ENCODE data around the gene TTC36. TPM values are rescaled to one million over a fixed set of nuclear protein-coding genes. Genes with fewer than 3 reads are reported as not detected.

The TTC36 gene
- total RNA-seq, 1 donor from 2014 or later: 1.1 TPM

DNA sequence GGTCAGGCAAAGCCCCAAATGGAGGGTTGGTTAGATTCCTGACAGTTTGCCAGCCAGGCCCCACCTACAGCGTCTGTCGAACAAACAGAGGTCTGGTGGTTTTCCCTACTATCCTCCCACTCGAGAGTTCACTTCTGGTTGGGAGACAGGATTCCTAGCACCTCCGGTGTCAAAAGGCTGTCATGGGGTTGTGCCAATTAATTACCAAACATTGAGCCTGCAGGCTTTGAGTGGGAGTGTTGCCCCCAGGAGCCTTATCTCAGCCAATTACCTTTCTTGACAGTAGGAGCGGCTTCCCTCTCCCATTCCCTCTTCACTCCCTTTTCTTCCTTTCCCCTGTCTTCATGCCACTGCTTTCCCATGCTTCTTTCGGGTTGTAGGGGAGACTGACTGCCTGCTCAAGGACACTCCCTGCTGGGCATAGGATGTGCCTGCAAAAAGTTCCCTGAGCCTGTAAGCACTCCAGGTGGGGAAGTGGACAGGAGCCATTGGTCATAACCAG is 4.7 kb upstream of the TTC36 start:
- Mint-ChIP-seq H3K27me3 (ENCODE audit: low read depth) (no peaks in the 10 kb centered on the region), H3K4me3 (no peak overlapping the region), H3K9me3 (no peaks in the 10 kb centered on the region), H3K4me1 (no peaks in the 10 kb centered on the region), H3K36me3 (peaks cover 20% of the 10 kb centered on the region), H3K27ac (peak overlapping the region; percentile 13)
- DNase-seq (ENCODE audit: low spot score in 2 of 2, unreplicated experiment in 2 of 2): no peak
- TF ChIP-seq, protein P1, sequence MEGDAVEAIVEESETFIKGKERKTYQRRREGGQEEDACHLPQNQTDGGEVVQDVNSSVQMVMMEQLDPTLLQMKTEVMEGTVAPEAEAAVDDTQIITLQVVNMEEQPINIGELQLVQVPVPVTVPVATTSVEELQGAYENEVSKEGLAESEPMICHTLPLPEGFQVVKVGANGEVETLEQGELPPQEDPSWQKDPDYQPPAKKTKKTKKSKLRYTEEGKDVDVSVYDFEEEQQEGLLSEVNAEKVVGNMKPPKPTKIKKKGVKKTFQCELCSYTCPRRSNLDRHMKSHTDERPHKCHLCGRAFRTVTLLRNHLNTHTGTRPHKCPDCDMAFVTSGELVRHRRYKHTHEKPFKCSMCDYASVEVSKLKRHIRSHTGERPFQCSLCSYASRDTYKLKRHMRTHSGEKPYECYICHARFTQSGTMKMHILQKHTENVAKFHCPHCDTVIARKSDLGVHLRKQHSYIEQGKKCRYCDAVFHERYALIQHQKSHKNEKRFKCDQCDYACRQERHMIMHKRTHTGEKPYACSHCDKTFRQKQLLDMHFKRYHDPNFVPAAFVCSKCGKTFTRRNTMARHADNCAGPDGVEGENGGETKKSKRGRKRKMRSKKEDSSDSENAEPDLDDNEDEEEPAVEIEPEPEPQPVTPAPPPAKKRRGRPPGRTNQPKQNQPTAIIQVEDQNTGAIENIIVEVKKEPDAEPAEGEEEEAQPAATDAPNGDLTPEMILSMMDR (IDR thresholded peaks at IDR 0.05; ENCODE audit: unreplicated experiment): no peak

DNA sequence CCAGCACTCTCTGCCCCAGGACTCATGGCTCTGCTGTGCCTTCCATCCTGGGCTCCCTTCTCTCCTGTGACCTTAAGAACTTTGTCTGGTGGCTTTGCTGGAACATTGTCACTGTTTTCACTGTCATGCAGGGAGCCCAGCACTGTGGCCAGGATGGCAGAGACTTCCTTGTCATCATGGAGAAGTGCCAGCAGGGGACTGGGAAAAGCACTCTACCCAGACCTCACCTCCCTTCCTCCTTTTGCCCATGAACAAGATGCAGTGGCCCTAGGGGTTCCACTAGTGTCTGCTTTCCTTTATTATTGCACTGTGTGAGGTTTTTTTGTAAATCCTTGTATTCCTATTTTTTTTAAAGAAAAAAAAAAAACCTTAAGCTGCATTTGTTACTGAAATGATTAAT is 2.9 kb upstream of the TTC36 start:
- H3K27ac Mint-ChIP-seq: no peak overlapping the region
- peaks cover 6% of the 10 kb centered on the region for H3K4me1 Mint-ChIP-seq
- H3K4me3 Mint-ChIP-seq: no peak overlapping the region
- DNase-seq (ENCODE audit: low spot score in 2 of 2, unreplicated experiment in 2 of 2): no peak
- H3K36me3 Mint-ChIP-seq: peaks cover 17% of the 10 kb centered on the region
- no peaks in the 10 kb centered on the region for H3K27me3 Mint-ChIP-seq (ENCODE audit: low read depth)
- TF ChIP-seq, protein P1 (IDR thresholded peaks at IDR 0.05; ENCODE audit: unreplicated experiment): no peak
- H3K9me3 Mint-ChIP-seq: no peaks in the 10 kb centered on the region

DNA sequence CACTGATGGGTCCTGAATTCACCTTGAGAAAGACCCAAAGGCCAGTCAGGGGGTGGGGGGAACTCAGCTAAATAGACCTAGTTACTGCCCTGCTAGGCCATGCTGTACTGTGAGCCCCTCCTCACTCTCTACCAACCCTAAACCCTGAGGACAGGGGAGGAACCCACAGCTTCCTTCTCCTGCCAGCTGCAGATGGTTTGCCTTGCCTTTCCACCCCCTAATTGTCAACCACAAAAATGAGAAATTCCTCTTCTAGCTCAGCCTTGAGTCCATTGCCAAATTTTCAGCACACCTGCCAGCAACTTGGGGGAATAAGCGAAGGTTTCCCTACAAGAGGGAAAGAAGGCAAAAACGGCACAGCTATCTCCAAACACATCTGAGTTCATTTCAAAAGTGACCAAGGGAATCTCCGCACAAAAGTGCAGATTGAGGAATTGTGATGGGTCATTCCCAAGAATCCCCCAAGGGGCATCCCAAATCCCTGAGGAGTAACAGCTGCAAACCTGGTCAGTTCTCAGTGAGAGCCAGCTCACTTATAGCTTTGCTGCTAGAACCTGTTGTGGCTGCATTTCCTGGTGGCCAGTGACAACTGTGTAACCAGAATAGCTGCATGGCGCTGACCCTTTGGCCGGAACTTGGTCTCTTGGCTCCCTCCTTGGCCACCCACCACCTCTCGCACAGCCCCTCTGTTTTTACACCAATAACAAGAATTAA is 2.4 kb upstream of the TTC36 start:
- Mint-ChIP-seq H3K27ac (peak overlapping the region; percentile 34), H3K9me3 (no peaks in the 10 kb centered on the region), H3K36me3 (peaks cover 17% of the 10 kb centered on the region), H3K4me3 (no peak overlapping the region), H3K4me1 (peaks cover 11% of the 10 kb centered on the region), H3K27me3 (ENCODE audit: low read depth) (no peaks in the 10 kb centered on the region)
- DNase-seq (ENCODE audit: low spot score in 2 of 2, unreplicated experiment in 2 of 2): no peak
- TF ChIP-seq, protein P1 (IDR thresholded peaks at IDR 0.05; ENCODE audit: unreplicated experiment): no peak

DNA sequence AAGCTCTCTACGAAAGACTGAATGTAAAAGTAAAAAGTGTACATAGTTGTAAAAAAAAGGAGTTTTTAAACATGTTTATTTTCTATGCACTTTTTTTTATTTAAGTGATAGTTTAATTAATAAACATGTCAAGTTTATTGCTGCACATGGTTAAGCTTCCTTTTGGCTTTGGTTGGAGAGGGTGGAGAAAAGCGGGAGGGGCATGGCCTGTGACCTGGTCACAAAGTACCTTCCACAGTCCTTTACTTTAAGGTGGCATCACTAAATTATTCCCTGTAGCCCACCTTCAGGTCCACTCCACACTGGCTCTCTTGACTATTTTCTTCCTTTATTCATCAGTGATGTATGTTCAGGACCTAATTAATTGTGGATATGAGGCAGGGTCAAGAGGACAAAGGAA is 586 bp upstream of the TTC36 start:
- H3K4me3 Mint-ChIP-seq: no peak overlapping the region
- no peaks in the 10 kb centered on the region for H3K27me3 Mint-ChIP-seq (ENCODE audit: low read depth)
- peak overlapping the region; percentile 34 for H3K27ac Mint-ChIP-seq

DNA sequence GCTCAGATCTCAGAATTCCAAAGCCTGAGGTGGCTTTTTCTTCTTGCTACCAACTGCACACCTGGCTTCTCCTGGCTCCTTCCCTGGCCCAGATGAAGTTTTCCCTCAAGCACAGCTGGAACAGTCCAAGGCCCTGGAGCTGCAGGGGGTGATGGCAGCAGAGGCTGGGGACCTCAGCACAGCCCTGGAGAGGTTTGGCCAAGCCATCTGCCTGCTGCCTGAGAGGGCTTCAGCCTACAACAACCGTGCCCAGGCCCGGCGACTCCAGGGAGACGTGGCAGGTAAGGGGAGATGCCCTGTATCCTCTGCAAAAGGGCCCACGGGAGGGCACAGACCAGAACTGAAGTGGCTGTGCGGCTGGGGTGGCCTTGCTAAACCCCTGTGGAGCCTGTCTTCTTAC is 1.2 kb downstream of the TTC36 start:
- H3K4me1 Mint-ChIP-seq: peaks cover 24% of the 10 kb centered on the region
- H3K4me3 Mint-ChIP-seq: no peak overlapping the region
- H3K9me3 Mint-ChIP-seq: no peaks in the 10 kb centered on the region
- H3K27ac Mint-ChIP-seq: no peak overlapping the region
- peaks cover 4% of the 10 kb centered on the region for H3K36me3 Mint-ChIP-seq
- TF ChIP-seq, protein P1 (IDR thresholded peaks at IDR 0.05; ENCODE audit: unreplicated experiment): no peak
- DNase-seq (ENCODE audit: low spot score in 2 of 2, unreplicated experiment in 2 of 2): no peak
- H3K27me3 Mint-ChIP-seq (ENCODE audit: low read depth): no peaks in the 10 kb centered on the region

More for the DNA sequence above, 586 bp upstream of the TTC36 start:
- H3K4me1 Mint-ChIP-seq: peaks cover 20% of the 10 kb centered on the region
- TF ChIP-seq, protein P1 (IDR thresholded peaks at IDR 0.05; ENCODE audit: unreplicated experiment): no peak
- H3K9me3 Mint-ChIP-seq: no peaks in the 10 kb centered on the region
- no peak for DNase-seq (ENCODE audit: low spot score in 2 of 2, unreplicated experiment in 2 of 2)
- H3K36me3 Mint-ChIP-seq: peaks cover 10% of the 10 kb centered on the region

All from mesothelial cell of epicardium (in vitro differentiated cells).